Fibroblast of lung (primary cell): ENCODE data around the gene MDK.

Experiments used
- CTCF ChIP-seq, 2 donors: IDR thresholded peaks in 1 of 2; conservative IDR thresholded peaks in 1 of 2; 1 replicate in 1 of 2; 2 replicates in 1 of 2; pipeline ENCODE4 v1.5.1; 2011 to 2012; ENCODE audit warnings: low read length in 2 of 2, control low read depth in 1 of 2, inconsistent platforms in 1 of 2, low read depth in 1 of 2, mild to moderate bottlenecking in 1 of 2
- EZH2 ChIP-seq: IDR thresholded peaks from 2 replicates; pipeline ENCODE4 v1.5.1; 2012; ENCODE audit warnings: low read length, control low read depth, mild to moderate bottlenecking; ENCODE audit errors: missing control alignments

GRCh38 chr11:46370253-46370652 lies 11.2 kb upstream of the MDK start:
- TF ChIP-seq CTCF (conservative IDR thresholded peaks at IDR 0.05 in 1 of 2, IDR thresholded peaks at IDR 0.05 in 1 of 2; ENCODE audit: low read depth in 1 of 2, low read length in 2 of 2): no peak
- no peak for TF ChIP-seq EZH2
